H9 (cell line): ENCODE data around the gene LRP1B. TPM values are rescaled to one million over a fixed set of nuclear protein-coding genes. Genes with fewer than 3 reads are reported as not detected.

Experiments
- DNase-seq: peaks from one replicate; pipeline ENCODE4 v3.0.0-alpha.2; 2017
- H2AFZ ChIP-seq: one replicate; pipeline ENCODE4 v1.6.1; 2013; ENCODE audit warnings: mild to moderate bottlenecking, low read length, control low read depth, moderate library complexity
- H2AK5ac ChIP-seq: 2 replicates; pipeline ENCODE4 v1.6.1; 2013; ENCODE audit warnings: low read length, control low read depth, mixed read lengths; ENCODE audit not compliant: insufficient read length
- H2BK120ac ChIP-seq: one replicate; pipeline ENCODE4 v1.6.1; 2013; ENCODE audit warnings: low read depth, mild to moderate bottlenecking, low read length, control low read depth, inconsistent platforms; ENCODE audit not compliant: poor library complexity, severe bottlenecking
- H2BK12ac ChIP-seq: 2 replicates; pipeline ENCODE4 v1.6.1; 2013; ENCODE audit warnings: low read length, control low read depth, mixed read lengths, low read depth; ENCODE audit not compliant: insufficient read length
- H2BK15ac ChIP-seq: 2 replicates; pipeline ENCODE4 v1.6.1; 2013; ENCODE audit warnings: low read depth, low read length, control low read depth
- H2BK20ac ChIP-seq: one replicate; pipeline ENCODE4 v1.6.1; 2013; ENCODE audit warnings: low read depth, mild to moderate bottlenecking, low read length, control low read depth, inconsistent platforms; ENCODE audit not compliant: poor library complexity, severe bottlenecking
- H2BK5ac ChIP-seq: 2 replicates; pipeline ENCODE4 v1.6.1; 2013; ENCODE audit warnings: low read length, control low read depth, mixed read lengths; ENCODE audit not compliant: insufficient read length
- H3K14ac ChIP-seq: 2 replicates; pipeline ENCODE4 v1.6.1; 2013; ENCODE audit warnings: low read length, control low read depth; ENCODE audit not compliant: insufficient read depth
- H3K18ac ChIP-seq: 2 replicates; pipeline ENCODE4 v1.6.1; 2013; ENCODE audit warnings: low read depth, mild to moderate bottlenecking, mixed read lengths, low read length, control low read depth; ENCODE audit not compliant: insufficient read length
- H3K23ac ChIP-seq: 2 replicates; pipeline ENCODE4 v1.6.1; 2013; ENCODE audit warnings: low read length, control low read depth, mixed read lengths, low read depth; ENCODE audit not compliant: insufficient read length
- H3K23me2 ChIP-seq: 2 replicates; pipeline ENCODE4 v1.6.1; 2013; ENCODE audit warnings: low read depth, mild to moderate bottlenecking, mixed read lengths, low read length, control low read depth; ENCODE audit not compliant: insufficient read length, poor library complexity, severe bottlenecking
- H3K27ac ChIP-seq: 2 replicates; pipeline ENCODE4 v1.5.1; 2013; ENCODE audit warnings: low read length, control low read depth, mixed read lengths, low read depth; ENCODE audit not compliant: insufficient read length
- H3K27me3 ChIP-seq: 2 replicates; pipeline ENCODE4 v1.6.1; 2013; ENCODE audit warnings: low read length, control low read depth, inconsistent platforms; ENCODE audit not compliant: insufficient read depth
- H3K4ac ChIP-seq: 2 replicates; pipeline ENCODE4 v1.6.1; 2013; ENCODE audit warnings: low read depth, mild to moderate bottlenecking, control low read depth, inconsistent platforms, low read length, moderate library complexity
- H3K4me1 ChIP-seq: 2 replicates; pipeline ENCODE4 v1.6.1; 2013; ENCODE audit warnings: low read length, control low read depth, inconsistent platforms; ENCODE audit not compliant: insufficient read depth
- H3K4me2 ChIP-seq: 2 replicates; pipeline ENCODE4 v1.6.1; 2013; ENCODE audit warnings: low read length, control low read depth, mixed read lengths; ENCODE audit not compliant: insufficient read length, insufficient read depth
- H3K56ac ChIP-seq: 2 replicates; pipeline ENCODE4 v1.6.1; 2013; ENCODE audit warnings: low read depth, mild to moderate bottlenecking, mixed read lengths, low read length, control low read depth; ENCODE audit not compliant: insufficient read length
- H3K79me1 ChIP-seq: 2 replicates; pipeline ENCODE4 v1.6.1; 2013; ENCODE audit warnings: low read depth, mild to moderate bottlenecking, moderate library complexity, low read length, control low read depth, inconsistent platforms; ENCODE audit not compliant: insufficient read depth, poor library complexity, severe bottlenecking
- H3K79me2 ChIP-seq: 2 replicates; pipeline ENCODE4 v1.6.1; 2013; ENCODE audit warnings: low read length, control low read depth, inconsistent platforms; ENCODE audit not compliant: insufficient read depth
- H3K9ac ChIP-seq: 2 replicates; pipeline ENCODE4 v1.6.1; 2013; ENCODE audit warnings: low read length, control low read depth, mixed read lengths; ENCODE audit not compliant: insufficient read length; ENCODE audit errors: extremely low read depth
- H3K9me3 ChIP-seq: one replicate; pipeline ENCODE4 v1.6.1; 2013; ENCODE audit warnings: low read depth, low read length, inconsistent platforms; ENCODE audit not compliant: control insufficient read depth
- H3T11ph ChIP-seq: one replicate; pipeline ENCODE4 v1.6.1; 2013; ENCODE audit warnings: mild to moderate bottlenecking, low read length, control low read depth, inconsistent platforms
- H4K20me1 ChIP-seq: one replicate; pipeline ENCODE4 v1.6.1; 2013; ENCODE audit not compliant: control insufficient read depth, insufficient read length, insufficient read depth
- H4K5ac ChIP-seq: 2 replicates; pipeline ENCODE4 v1.6.1; 2013; ENCODE audit warnings: low read depth, mild to moderate bottlenecking, mixed read lengths, low read length, control low read depth; ENCODE audit not compliant: insufficient read length
- H4K8ac ChIP-seq: replicated peaks from 2 replicates; pipeline ENCODE4 v1.6.1; 2013; ENCODE audit warnings: low read length, control low read depth, mixed read lengths, low read depth; ENCODE audit not compliant: insufficient read length
- H4K91ac ChIP-seq: 2 replicates; pipeline ENCODE4 v1.6.1; 2013; ENCODE audit warnings: low read depth, mild to moderate bottlenecking, moderate library complexity, mixed read lengths, low read length, control low read depth; ENCODE audit not compliant: insufficient read length
- H3K27ac Mint-ChIP-seq, 3 experiments: 2 replicates in 2 of 3; 3 replicates in 1 of 3; pipeline ENCODE4 v1.8.0; 2020 to 2021; ENCODE audit warnings: mixed read lengths in 3 of 3, mild to moderate bottlenecking in 1 of 3, moderate library complexity in 1 of 3
- H3K27me3 Mint-ChIP-seq: 2 replicates; pipeline ENCODE4 v1.8.0; 2021; ENCODE audit warnings: low read depth, mild to moderate bottlenecking, moderate library complexity, mixed read lengths
- H3K36me3 Mint-ChIP-seq, 3 experiments: 2 replicates in 2 of 3; 3 replicates in 1 of 3; pipeline ENCODE4 v1.8.0; 2020 to 2021; ENCODE audit warnings: low read depth in 3 of 3, mixed read lengths in 3 of 3; ENCODE audit not compliant: insufficient read depth in 1 of 3
- H3K4me1 Mint-ChIP-seq, 2 experiments: 2 replicates each; pipeline ENCODE4 v1.8.0; 2020; ENCODE audit warnings: mixed read lengths in 2 of 2
- H3K4me3 Mint-ChIP-seq, 2 experiments: 2 replicates in 1 of 2; 3 replicates in 1 of 2; pipeline ENCODE4 v1.8.0; 2020 to 2021; ENCODE audit warnings: mild to moderate bottlenecking in 2 of 2, mixed read lengths in 2 of 2, moderate library complexity in 1 of 2
- H3K9me3 Mint-ChIP-seq, 2 experiments: 2 replicates in 1 of 2; 3 replicates in 1 of 2; pipeline ENCODE4 v1.8.0; 2020; ENCODE audit warnings: mild to moderate bottlenecking in 2 of 2, mixed read lengths in 2 of 2, moderate library complexity in 1 of 2
- WGBS: extraction: QIAGEN DNeasy Blood & Tissue Kit; methylation state at CpG from one replicate; pipeline ENCODE4 v1.1.7; 2013; ENCODE audit warnings: missing lambda C conversion rate, low lambda C conversion rate, mixed read lengths; ENCODE audit not compliant: insufficient read length; ENCODE audit errors: extremely low coverage; 5-methylcytosine and 5-hydroxymethylcytosine counted together
- total RNA-seq: library from RNA; stranded (reverse); gene quantifications from 2 replicates; pipeline ENCODE4 v1.2.1, GENCODE V29; 2021
- TF ChIP-seq, protein P1 (sequence below): fragments of 200-600 bp; sonication (generic); conservative IDR thresholded peaks from 3 replicates; pipeline ENCODE4 v1.8.0; 2021; ENCODE audit warnings: antibody characterized with exemption, mild to moderate bottlenecking

LRP1B gene
- total RNA-seq, 1 experiment from 2014 or later = not detected

DNA sequence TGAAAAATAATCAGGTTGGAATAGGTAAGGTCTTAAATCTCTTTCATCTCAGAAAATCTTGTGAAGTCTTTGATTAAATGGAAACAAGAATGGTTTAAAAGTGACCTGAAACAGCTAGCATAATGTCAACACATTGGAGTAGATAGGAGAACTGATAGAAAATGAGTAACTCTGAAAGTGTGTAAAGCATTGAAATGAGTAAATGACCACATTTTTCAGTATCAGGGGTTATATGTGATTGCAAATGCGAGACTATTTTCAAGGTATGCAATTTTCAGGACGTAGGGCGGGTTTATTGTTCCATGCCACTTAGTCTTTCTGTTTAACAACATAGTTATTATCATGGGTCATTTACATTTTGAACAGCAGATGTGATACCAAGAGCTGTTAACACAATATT lies 1383.2 kb downstream of the LRP1B start:
- H3K4ac ChIP-seq = no peak overlapping the region
- H2AK5ac ChIP-seq = no peak overlapping the region
- no peak overlapping the region for H3K27ac ChIP-seq
- Mint-ChIP-seq H3K27ac (no peak overlapping the region), H3K4me1 (no peaks in the 10 kb centered on the region), H3K9me3 (no peaks in the 10 kb centered on the region), H3K4me3 (no peak overlapping the region), H3K36me3 (no peaks in the 10 kb centered on the region), H3K27me3 (no peaks in the 10 kb centered on the region)
- no peak overlapping the region for H3K56ac ChIP-seq
- no peaks in the 10 kb centered on the region for H3K27me3 ChIP-seq
- no peaks in the 10 kb centered on the region for H3K23me2 ChIP-seq
- H3K4me1 ChIP-seq = no peaks in the 10 kb centered on the region
- H3K79me2 ChIP-seq = no peaks in the 10 kb centered on the region
- no peaks in the 10 kb centered on the region for H3K9me3 ChIP-seq
- TF ChIP-seq, protein P1, sequence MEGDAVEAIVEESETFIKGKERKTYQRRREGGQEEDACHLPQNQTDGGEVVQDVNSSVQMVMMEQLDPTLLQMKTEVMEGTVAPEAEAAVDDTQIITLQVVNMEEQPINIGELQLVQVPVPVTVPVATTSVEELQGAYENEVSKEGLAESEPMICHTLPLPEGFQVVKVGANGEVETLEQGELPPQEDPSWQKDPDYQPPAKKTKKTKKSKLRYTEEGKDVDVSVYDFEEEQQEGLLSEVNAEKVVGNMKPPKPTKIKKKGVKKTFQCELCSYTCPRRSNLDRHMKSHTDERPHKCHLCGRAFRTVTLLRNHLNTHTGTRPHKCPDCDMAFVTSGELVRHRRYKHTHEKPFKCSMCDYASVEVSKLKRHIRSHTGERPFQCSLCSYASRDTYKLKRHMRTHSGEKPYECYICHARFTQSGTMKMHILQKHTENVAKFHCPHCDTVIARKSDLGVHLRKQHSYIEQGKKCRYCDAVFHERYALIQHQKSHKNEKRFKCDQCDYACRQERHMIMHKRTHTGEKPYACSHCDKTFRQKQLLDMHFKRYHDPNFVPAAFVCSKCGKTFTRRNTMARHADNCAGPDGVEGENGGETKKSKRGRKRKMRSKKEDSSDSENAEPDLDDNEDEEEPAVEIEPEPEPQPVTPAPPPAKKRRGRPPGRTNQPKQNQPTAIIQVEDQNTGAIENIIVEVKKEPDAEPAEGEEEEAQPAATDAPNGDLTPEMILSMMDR = no peak
- H4K91ac ChIP-seq = no peak overlapping the region
- no peak overlapping the region for H2BK20ac ChIP-seq
- no peak overlapping the region for H3K23ac ChIP-seq
- no peak overlapping the region for H2BK15ac ChIP-seq
- DNase-seq = no peak
- no peak overlapping the region for H2AFZ ChIP-seq
- no peak overlapping the region for H3K9ac ChIP-seq
- H4K8ac ChIP-seq = no peak overlapping the region
- no peak overlapping the region for H3K14ac ChIP-seq
- H2BK5ac ChIP-seq = no peak overlapping the region
- H2BK120ac ChIP-seq = no peak overlapping the region
- H4K5ac ChIP-seq = no peak overlapping the region
- no CpG with 5 or more reads among the region's 3 CpGs for WGBS
- no peaks in the 10 kb centered on the region for H4K20me1 ChIP-seq
- H3T11ph ChIP-seq = no peak overlapping the region
- H2BK12ac ChIP-seq = no peak overlapping the region
- no peak overlapping the region for H3K18ac ChIP-seq
- H3K79me1 ChIP-seq = no peaks in the 10 kb centered on the region
- no peak overlapping the region for H3K4me2 ChIP-seq
